ENCODE measurements around the gene TNRC6A.

TNRC6A gene

DNA sequence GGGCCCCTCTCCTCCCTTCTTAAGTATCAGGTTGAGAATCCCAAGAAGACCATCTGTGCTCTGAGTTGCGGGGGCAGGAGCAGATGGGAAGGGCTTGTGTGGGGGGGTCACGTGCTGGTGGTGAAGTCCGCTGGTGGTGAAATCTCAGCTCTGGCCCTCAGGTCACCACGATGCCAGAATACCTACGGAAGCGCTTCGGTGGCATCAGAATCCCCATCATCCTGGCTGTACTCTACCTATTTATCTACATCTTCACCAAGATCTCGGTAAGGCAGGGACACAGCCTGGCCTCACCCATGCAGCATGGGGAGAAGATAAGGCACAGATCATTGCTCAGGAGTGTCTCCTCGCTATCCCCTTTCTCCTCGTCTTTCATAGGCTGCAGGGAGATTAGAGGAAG lies 146.0 kb downstream of the TNRC6A start:
- TF ChIP-seq, protein P1, sequence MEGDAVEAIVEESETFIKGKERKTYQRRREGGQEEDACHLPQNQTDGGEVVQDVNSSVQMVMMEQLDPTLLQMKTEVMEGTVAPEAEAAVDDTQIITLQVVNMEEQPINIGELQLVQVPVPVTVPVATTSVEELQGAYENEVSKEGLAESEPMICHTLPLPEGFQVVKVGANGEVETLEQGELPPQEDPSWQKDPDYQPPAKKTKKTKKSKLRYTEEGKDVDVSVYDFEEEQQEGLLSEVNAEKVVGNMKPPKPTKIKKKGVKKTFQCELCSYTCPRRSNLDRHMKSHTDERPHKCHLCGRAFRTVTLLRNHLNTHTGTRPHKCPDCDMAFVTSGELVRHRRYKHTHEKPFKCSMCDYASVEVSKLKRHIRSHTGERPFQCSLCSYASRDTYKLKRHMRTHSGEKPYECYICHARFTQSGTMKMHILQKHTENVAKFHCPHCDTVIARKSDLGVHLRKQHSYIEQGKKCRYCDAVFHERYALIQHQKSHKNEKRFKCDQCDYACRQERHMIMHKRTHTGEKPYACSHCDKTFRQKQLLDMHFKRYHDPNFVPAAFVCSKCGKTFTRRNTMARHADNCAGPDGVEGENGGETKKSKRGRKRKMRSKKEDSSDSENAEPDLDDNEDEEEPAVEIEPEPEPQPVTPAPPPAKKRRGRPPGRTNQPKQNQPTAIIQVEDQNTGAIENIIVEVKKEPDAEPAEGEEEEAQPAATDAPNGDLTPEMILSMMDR (IDR thresholded peaks at IDR 0.05; ENCODE audit: low read depth, low read length), result no peak
- no peak for DNase-seq (ENCODE audit: low read depth, low spot score)
- H3K4me3 ChIP-seq (ENCODE audit: low read depth, low read length), result no peak overlapping the region
- in situ Hi-C loops (cut with HindIII; ENCODE audit: low sequenced_read_pairs), result no loop called here

Data from astrocyte of the spinal cord (primary cell).